GM12878 (cell line): Measurements from ENCODE around the gene DNAH17.

Source experiments
- CEBPB ChIP-seq, 2 experiments: fragments of 150-350 bp in 1 of 2; IDR thresholded peaks; 2 replicates each; pipeline ENCODE4 v1.6.1; 2012 to 2014; ENCODE audit warnings: low read depth in 2 of 2, low read length in 2 of 2, borderline replicate concordance in 1 of 2, inconsistent platforms in 1 of 2
- CTCF ChIP-seq, 3 experiments: IDR thresholded peaks in 2 of 3; conservative IDR thresholded peaks in 1 of 3; 2 replicates each; pipeline ENCODE4 v1.5.1; 2011; ENCODE audit warnings: low read depth in 3 of 3, low read length in 3 of 3, mild to moderate bottlenecking in 3 of 3, control low read depth in 2 of 3, moderate library complexity in 2 of 3, inconsistent platforms in 1 of 3, mixed read lengths in 1 of 3; ENCODE audit not compliant: control insufficient read depth in 2 of 3, insufficient read depth in 1 of 3; ENCODE audit errors: extremely low read depth in 1 of 3
- ZNF274 ChIP-seq: IDR thresholded peaks from one replicate; pipeline ENCODE4 v1.8.0; 2011; ENCODE audit not compliant: insufficient read length, insufficient read depth

DNA sequence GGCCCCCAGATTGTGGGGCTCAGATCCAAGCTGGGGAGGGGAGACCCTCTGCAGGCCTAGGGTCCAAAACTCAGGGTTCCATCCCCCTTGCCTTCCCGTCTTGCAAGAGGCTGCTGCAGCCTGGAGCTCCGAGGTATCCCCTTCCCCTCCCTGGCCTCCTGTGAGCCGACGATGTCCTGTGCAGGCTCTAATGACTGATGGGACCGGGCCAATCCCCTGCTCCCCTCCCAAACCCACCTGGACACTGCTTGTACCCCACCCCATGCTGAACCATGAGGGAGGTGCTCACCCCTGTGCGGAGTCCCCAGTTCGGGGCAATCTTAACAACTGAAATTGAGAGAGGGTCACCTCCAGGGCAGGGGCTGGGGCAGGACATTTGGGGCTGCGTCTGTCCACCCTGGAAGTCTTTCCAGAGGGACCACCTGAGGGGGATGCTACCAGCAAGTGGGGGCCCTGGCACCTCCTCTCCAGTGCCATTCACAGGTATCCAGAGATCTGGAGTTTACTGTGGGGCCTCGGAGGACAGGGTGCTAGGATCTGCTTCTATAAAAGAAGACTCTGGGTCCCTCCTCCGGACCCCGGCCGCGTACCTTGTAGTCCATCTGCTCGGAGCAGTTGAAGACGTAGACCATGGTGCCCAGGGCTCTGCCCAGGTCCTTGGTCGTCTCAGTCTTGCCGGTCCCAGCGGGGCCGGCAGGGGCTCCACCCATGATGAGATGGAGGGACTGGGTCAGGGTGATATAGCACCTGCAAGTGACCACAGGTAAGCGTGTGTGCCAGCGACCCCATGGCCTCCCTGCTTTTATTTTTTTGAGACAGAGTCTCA is 77.3 kb downstream of the DNAH17 start:
- TF ChIP-seq CEBPB (IDR thresholded peaks at IDR 0.05; ENCODE audit: borderline replicate concordance in 1 of 2, low read depth in 2 of 2, low read length in 2 of 2) (no peak), CTCF (IDR thresholded peaks at IDR 0.05 in 2 of 3, conservative IDR thresholded peaks at IDR 0.05 in 1 of 3; ENCODE audit: control insufficient read depth in 2 of 3, extremely low read depth in 1 of 3, insufficient read depth in 1 of 3, low read depth in 3 of 3, low read length in 3 of 3) (no peak), ZNF274 (no peak)
